Kidney capillary endothelial cell (primary cell): Measurements from ENCODE around the gene ZNF138.
"Not testable (repeated sequence)": the region's sequence is repeated elsewhere in the genome, so short reads cannot be mapped to it uniquely, and the experiment has no call there.

ENCODE experiments used
- DNase-seq: peaks from one replicate; pipeline ENCODE4 v3.0.0-alpha.2; 2018; ENCODE audit warnings: low spot score

Gene ZNF138

GRCh38 chr7:64794171-64794844 is at the start of gene ZNF138:
Gene ZNF138 (plus strand): TSS chr7:64794428. CDS start chr7:64794569, 141 bp downstream.
- DNase-seq = peak; percentile 91

GRCh38 chr7:64744680-64745079 is 49.5 kb upstream of the ZNF138 start:
- no peak for DNase-seq

- no peak for DNase-seq
Measured at GRCh38 chr7:64747802-64748201, 46.4 kb upstream of the ZNF138 start.

- DNase-seq = no peak
Measured at GRCh38 chr7:64753032-64753431, 41.2 kb upstream of the ZNF138 start.

- DNase-seq = no peak
Measured at GRCh38 chr7:64755865-64756264, 38.4 kb upstream of the ZNF138 start.

- DNase-seq = no peak
Measured at GRCh38 chr7:64758151-64758550, 36.1 kb upstream of the ZNF138 start.

- no peak for DNase-seq
Measured at GRCh38 chr7:64768824-64769223, 25.4 kb upstream of the ZNF138 start.

GRCh38 chr7:64774204-64774842 is 19.9 kb upstream of the ZNF138 start:
- DNase-seq = no peak

- no peak for DNase-seq
Measured at GRCh38 chr7:64775289-64775688, 18.9 kb upstream of the ZNF138 start.

GRCh38 chr7:64784842-64785241 is 9.4 kb upstream of the ZNF138 start:
- not testable (repeated sequence) for DNase-seq

- DNase-seq = no peak
Measured at GRCh38 chr7:64787295-64787694, 6.9 kb upstream of the ZNF138 start.

- not testable (repeated sequence) for DNase-seq
Measured at GRCh38 chr7:64789241-64789640, 5.0 kb upstream of the ZNF138 start.

- no peak for DNase-seq
Measured at GRCh38 chr7:64793106-64793755, 997 bp upstream of the ZNF138 start.

- DNase-seq = peak; percentile 0
Measured at GRCh38 chr7:64795176-64795575, 948 bp downstream of the ZNF138 start.

GRCh38 chr7:64799169-64799568 is 4.9 kb downstream of the ZNF138 start:
- not testable (repeated sequence) for DNase-seq

- no peak for DNase-seq
Measured at GRCh38 chr7:64802699-64803098, 8.5 kb downstream of the ZNF138 start.

- no peak for DNase-seq
Measured at GRCh38 chr7:64807731-64808365, 13.6 kb downstream of the ZNF138 start.

- DNase-seq = no peak
Measured at GRCh38 chr7:64811767-64812166, 17.5 kb downstream of the ZNF138 start.

- no peak for DNase-seq
Measured at GRCh38 chr7:64830926-64831325, 36.7 kb downstream of the ZNF138 start.

- DNase-seq = no peak
Measured at GRCh38 chr7:64832136-64832535, 37.9 kb downstream of the ZNF138 start.

- no peak for DNase-seq
Measured at GRCh38 chr7:64834989-64835388, 40.8 kb downstream of the ZNF138 start.

- DNase-seq = not testable (repeated sequence)
Measured at GRCh38 chr7:64835856-64836255, 41.6 kb downstream of the ZNF138 start.

- not testable (repeated sequence) for DNase-seq
Measured at GRCh38 chr7:64838051-64838450, 43.8 kb downstream of the ZNF138 start.
